Ishikawa (cell line): ENCODE measurements around the gene TENM3.

Experiments used
- CEBPB ChIP-seq: IDR thresholded peaks from 2 replicates; pipeline ENCODE4 v1.6.1; 2012
- CREB1 ChIP-seq: IDR thresholded peaks from 2 replicates; pipeline ENCODE4 v1.6.1; 2012; ENCODE audit warnings: low read depth
- EGR1 ChIP-seq: IDR thresholded peaks from 2 replicates; pipeline ENCODE4 v1.6.1; 2012
- EP300 ChIP-seq: IDR thresholded peaks from 2 replicates; pipeline ENCODE4 v1.6.1; 2012; ENCODE audit warnings: borderline replicate concordance
- FOXM1 ChIP-seq: IDR thresholded peaks from 2 replicates; pipeline ENCODE4 v1.6.1; 2012; ENCODE audit warnings: low read depth, borderline replicate concordance
- MAX ChIP-seq: IDR thresholded peaks from 2 replicates; pipeline ENCODE4 v1.6.1; 2012
- NFIC ChIP-seq: IDR thresholded peaks from 2 replicates; pipeline ENCODE4 v1.6.1; 2012
- RAD21 ChIP-seq: IDR thresholded peaks from 2 replicates; pipeline ENCODE4 v1.6.1; 2012; ENCODE audit warnings: low read depth
- TAF1 ChIP-seq: IDR thresholded peaks from 2 replicates; pipeline ENCODE4 v1.6.1; 2012; ENCODE audit warnings: low read depth, mild to moderate bottlenecking
- TCF12 ChIP-seq: IDR thresholded peaks from 2 replicates; pipeline ENCODE4 v1.6.1; 2012; ENCODE audit warnings: low read depth
- TEAD4 ChIP-seq: IDR thresholded peaks from 2 replicates; pipeline ENCODE4 v1.6.1; 2012
- YY1 ChIP-seq: IDR thresholded peaks from 2 replicates; pipeline ENCODE4 v1.6.1; 2012; ENCODE audit warnings: low read depth
- ZBTB7A ChIP-seq: IDR thresholded peaks from 2 replicates; pipeline ENCODE4 v1.6.1; 2012; ENCODE audit warnings: low read depth
- TF ChIP-seq, protein P1 (sequence below): IDR thresholded peaks from 2 replicates; pipeline ENCODE4 v1.6.1; 2012; ENCODE audit warnings: low read depth, mild to moderate bottlenecking
- TF ChIP-seq, protein P2 (sequence below): IDR thresholded peaks from 2 replicates; pipeline ENCODE4 v1.6.1; 2012

TENM3 gene

GRCh38 chr4:182795446-182796238 is 552.4 kb downstream of the TENM3 start:
- TF ChIP-seq CREB1 (no peak), RAD21 (no peak), TAF1 (no peak), ZBTB7A (no peak), EGR1 (no peak), TCF12 (no peak), MAX (no peak), FOXM1 (no peak), EP300 (no peak), TEAD4 (no peak), CEBPB (no peak), YY1 (no peak), NFIC (no peak)
- TF ChIP-seq, protein P1, sequence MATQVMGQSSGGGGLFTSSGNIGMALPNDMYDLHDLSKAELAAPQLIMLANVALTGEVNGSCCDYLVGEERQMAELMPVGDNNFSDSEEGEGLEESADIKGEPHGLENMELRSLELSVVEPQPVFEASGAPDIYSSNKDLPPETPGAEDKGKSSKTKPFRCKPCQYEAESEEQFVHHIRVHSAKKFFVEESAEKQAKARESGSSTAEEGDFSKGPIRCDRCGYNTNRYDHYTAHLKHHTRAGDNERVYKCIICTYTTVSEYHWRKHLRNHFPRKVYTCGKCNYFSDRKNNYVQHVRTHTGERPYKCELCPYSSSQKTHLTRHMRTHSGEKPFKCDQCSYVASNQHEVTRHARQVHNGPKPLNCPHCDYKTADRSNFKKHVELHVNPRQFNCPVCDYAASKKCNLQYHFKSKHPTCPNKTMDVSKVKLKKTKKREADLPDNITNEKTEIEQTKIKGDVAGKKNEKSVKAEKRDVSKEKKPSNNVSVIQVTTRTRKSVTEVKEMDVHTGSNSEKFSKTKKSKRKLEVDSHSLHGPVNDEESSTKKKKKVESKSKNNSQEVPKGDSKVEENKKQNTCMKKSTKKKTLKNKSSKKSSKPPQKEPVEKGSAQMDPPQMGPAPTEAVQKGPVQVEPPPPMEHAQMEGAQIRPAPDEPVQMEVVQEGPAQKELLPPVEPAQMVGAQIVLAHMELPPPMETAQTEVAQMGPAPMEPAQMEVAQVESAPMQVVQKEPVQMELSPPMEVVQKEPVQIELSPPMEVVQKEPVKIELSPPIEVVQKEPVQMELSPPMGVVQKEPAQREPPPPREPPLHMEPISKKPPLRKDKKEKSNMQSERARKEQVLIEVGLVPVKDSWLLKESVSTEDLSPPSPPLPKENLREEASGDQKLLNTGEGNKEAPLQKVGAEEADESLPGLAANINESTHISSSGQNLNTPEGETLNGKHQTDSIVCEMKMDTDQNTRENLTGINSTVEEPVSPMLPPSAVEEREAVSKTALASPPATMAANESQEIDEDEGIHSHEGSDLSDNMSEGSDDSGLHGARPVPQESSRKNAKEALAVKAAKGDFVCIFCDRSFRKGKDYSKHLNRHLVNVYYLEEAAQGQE, result no peak
- TF ChIP-seq, protein P2, sequence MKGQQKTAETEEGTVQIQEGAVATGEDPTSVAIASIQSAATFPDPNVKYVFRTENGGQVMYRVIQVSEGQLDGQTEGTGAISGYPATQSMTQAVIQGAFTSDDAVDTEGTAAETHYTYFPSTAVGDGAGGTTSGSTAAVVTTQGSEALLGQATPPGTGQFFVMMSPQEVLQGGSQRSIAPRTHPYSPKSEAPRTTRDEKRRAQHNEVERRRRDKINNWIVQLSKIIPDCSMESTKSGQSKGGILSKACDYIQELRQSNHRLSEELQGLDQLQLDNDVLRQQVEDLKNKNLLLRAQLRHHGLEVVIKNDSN, result no peak

- TF ChIP-seq YY1 (no peak), EGR1 (no peak), CEBPB (no peak), NFIC (no peak), MAX (no peak), EP300 (no peak), TAF1 (no peak), CREB1 (no peak), FOXM1 (no peak), RAD21 (no peak), TEAD4 (no peak), TCF12 (no peak), ZBTB7A (no peak)
- TF ChIP-seq, protein P2, result no peak
- TF ChIP-seq, protein P1, result no peak
Observed at GRCh38 chr4:182799515-182800215, 556.5 kb downstream of the TENM3 start.

DNA sequence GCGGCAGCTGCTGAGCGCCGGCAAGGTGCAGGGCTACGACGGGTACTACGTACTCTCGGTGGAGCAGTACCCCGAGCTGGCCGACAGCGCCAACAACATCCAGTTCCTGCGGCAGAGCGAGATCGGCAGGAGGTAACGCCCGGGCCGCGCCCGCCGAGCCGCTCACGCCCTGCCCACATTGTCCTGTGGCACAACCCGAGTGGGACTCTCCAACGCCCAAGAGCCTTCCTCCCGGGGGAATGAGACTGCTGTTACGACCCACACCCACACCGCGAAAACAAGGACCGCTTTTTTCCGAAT is 557.0 kb downstream of the TENM3 start:
- TF ChIP-seq NFIC (no peak), MAX (no peak), TAF1 (no peak), EGR1 (no peak), FOXM1 (no peak), CEBPB (no peak), CREB1 (no peak)
- TF ChIP-seq, protein P1, result no peak

DNA sequence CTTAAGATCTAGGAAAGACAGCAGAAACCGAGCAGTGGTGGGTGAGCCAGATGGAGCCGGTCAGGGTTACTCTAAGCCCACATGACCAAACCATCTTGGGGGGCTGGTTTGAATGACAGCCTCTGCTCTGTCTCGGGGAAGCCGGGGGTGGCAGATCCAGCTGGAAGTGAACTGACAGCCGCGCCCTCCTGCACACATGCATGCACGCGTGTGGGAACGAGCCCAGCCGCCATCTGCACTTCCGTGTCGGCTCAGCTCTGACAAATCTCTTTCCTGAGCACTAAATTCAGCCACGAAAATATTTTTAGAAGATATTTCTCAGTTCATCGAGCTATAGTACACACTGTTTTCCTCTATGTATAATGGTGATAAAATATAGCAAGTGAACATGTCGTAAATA is 558.4 kb downstream of the TENM3 start:
- TF ChIP-seq RAD21, result no peak
- TF ChIP-seq FOXM1, result no peak
- no peak for TF ChIP-seq CEBPB
- TF ChIP-seq EGR1, result no peak
- TF ChIP-seq MAX, result no peak
- TF ChIP-seq, protein P1, result no peak
- TF ChIP-seq NFIC, result no peak
- no peak for TF ChIP-seq TEAD4
- no peak for TF ChIP-seq TCF12
- TF ChIP-seq, protein P2, result no peak
- no peak for TF ChIP-seq EP300
- no peak for TF ChIP-seq TAF1
- TF ChIP-seq YY1, result no peak
- TF ChIP-seq ZBTB7A, result no peak
- TF ChIP-seq CREB1, result no peak
